HCT116 (cell line): ENCODE data around the gene SMARCAD1.

Source experiments
- EZH2 ChIP-seq: fragments of 200-600 bp; sonication (generic); IDR thresholded peaks from 2 replicates; pipeline ENCODE4 v1.6.1; 2017; ENCODE audit warnings: antibody characterized with exemption, mixed run types
- EZH2phosphoT487 ChIP-seq: fragments of 200-600 bp; IDR thresholded peaks from 2 replicates; pipeline ENCODE4 v1.6.1; 2018; ENCODE audit warnings: antibody characterized with exemption, borderline replicate concordance
- POLR2A ChIP-seq: IDR thresholded peaks from 2 replicates; pipeline ENCODE4 v1.7.0; 2011; ENCODE audit warnings: borderline replicate concordance; ENCODE audit not compliant: insufficient read depth, insufficient read length; ENCODE audit errors: extremely low read depth
- POLR2AphosphoS5 ChIP-seq: IDR thresholded peaks from 2 replicates; pipeline ENCODE4 v1.6.1; 2011; ENCODE audit warnings: mild to moderate bottlenecking, low read depth, low read length, moderate library complexity
- RAD21 ChIP-seq: IDR thresholded peaks from 2 replicates; pipeline ENCODE4 v1.6.1; 2012; ENCODE audit warnings: low read depth, mild to moderate bottlenecking
- SP1 ChIP-seq: IDR thresholded peaks from 2 replicates; pipeline ENCODE4 v1.6.1; 2012; ENCODE audit warnings: low read depth
- TCF7L2 ChIP-seq: IDR thresholded peaks from 2 replicates; pipeline ENCODE4 v1.7.0; 2011; ENCODE audit warnings: borderline replicate concordance, inconsistent platforms; ENCODE audit not compliant: insufficient read depth, insufficient read length; ENCODE audit errors: extremely low read depth
- TF ChIP-seq, protein P1 (sequence below), 3 experiments: fragments of 200-600 bp in 1 of 3; sonication (generic) in 1 of 3; IDR thresholded peaks in 2 of 3; conservative IDR thresholded peaks in 1 of 3; 2 replicates each; pipeline ENCODE4 v1.5.1; 2012 to 2017; ENCODE audit warnings: low read depth in 2 of 3, low read length in 2 of 3, antibody characterized with exemption in 1 of 3, borderline replicate concordance in 1 of 3, control low read depth in 1 of 3, mild to moderate bottlenecking in 1 of 3, mixed read lengths in 1 of 3, mixed run types in 1 of 3, moderate library complexity in 1 of 3; ENCODE audit not compliant: insufficient read depth in 1 of 3
- TF ChIP-seq, protein P2 (sequence below): IDR thresholded peaks from 2 replicates; pipeline ENCODE4 v1.6.1; 2012
- TF ChIP-seq, protein P3 (sequence below): IDR thresholded peaks from 2 replicates; pipeline ENCODE4 v1.6.1; 2011; ENCODE audit warnings: mild to moderate bottlenecking, low read length, moderate library complexity; ENCODE audit not compliant: insufficient replicate concordance; ENCODE audit errors: extremely low read depth
- TF ChIP-seq, protein P4 (sequence below): IDR thresholded peaks from 2 replicates; pipeline ENCODE4 v1.6.1; 2012; ENCODE audit warnings: low read depth

DNA sequence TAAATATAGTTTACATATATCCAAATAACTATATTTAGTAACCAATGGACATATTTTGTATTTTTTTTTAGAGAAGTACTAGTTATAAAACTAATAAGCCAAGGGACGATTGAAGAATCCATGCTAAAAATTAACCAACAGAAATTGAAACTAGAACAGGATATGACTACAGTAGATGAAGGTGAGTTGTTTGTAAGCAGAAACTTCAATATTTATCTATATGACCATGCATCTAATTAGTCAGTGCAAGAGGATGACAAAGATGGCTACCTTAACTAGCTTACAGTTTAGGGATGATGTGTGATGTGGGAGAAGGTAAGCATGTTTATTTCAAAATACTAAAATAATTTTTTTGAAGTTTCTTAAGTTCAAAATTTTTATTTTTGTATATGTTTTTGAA is 77.2 kb downstream of the SMARCAD1 start:
- TF ChIP-seq POLR2AphosphoS5 (no peak), EZH2phosphoT487 (no peak), POLR2A (no peak), EZH2 (no peak), RAD21 (no peak), TCF7L2 (no peak), SP1 (no peak)
- TF ChIP-seq, protein P1, sequence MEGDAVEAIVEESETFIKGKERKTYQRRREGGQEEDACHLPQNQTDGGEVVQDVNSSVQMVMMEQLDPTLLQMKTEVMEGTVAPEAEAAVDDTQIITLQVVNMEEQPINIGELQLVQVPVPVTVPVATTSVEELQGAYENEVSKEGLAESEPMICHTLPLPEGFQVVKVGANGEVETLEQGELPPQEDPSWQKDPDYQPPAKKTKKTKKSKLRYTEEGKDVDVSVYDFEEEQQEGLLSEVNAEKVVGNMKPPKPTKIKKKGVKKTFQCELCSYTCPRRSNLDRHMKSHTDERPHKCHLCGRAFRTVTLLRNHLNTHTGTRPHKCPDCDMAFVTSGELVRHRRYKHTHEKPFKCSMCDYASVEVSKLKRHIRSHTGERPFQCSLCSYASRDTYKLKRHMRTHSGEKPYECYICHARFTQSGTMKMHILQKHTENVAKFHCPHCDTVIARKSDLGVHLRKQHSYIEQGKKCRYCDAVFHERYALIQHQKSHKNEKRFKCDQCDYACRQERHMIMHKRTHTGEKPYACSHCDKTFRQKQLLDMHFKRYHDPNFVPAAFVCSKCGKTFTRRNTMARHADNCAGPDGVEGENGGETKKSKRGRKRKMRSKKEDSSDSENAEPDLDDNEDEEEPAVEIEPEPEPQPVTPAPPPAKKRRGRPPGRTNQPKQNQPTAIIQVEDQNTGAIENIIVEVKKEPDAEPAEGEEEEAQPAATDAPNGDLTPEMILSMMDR (IDR thresholded peaks at IDR 0.05 in 2 of 3, conservative IDR thresholded peaks at IDR 0.05 in 1 of 3; ENCODE audit: borderline replicate concordance in 1 of 3, insufficient read depth in 1 of 3, low read depth in 2 of 3, low read length in 2 of 3) = no peak
- TF ChIP-seq, protein P2, sequence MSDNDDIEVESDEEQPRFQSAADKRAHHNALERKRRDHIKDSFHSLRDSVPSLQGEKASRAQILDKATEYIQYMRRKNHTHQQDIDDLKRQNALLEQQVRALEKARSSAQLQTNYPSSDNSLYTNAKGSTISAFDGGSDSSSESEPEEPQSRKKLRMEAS = no peak
- TF ChIP-seq, protein P3, sequence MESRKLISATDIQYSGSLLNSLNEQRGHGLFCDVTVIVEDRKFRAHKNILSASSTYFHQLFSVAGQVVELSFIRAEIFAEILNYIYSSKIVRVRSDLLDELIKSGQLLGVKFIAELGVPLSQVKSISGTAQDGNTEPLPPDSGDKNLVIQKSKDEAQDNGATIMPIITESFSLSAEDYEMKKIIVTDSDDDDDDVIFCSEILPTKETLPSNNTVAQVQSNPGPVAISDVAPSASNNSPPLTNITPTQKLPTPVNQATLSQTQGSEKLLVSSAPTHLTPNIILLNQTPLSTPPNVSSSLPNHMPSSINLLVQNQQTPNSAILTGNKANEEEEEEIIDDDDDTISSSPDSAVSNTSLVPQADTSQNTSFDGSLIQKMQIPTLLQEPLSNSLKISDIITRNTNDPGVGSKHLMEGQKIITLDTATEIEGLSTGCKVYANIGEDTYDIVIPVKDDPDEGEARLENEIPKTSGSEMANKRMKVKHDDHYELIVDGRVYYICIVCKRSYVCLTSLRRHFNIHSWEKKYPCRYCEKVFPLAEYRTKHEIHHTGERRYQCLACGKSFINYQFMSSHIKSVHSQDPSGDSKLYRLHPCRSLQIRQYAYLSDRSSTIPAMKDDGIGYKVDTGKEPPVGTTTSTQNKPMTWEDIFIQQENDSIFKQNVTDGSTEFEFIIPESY = no peak
- TF ChIP-seq, protein P4, sequence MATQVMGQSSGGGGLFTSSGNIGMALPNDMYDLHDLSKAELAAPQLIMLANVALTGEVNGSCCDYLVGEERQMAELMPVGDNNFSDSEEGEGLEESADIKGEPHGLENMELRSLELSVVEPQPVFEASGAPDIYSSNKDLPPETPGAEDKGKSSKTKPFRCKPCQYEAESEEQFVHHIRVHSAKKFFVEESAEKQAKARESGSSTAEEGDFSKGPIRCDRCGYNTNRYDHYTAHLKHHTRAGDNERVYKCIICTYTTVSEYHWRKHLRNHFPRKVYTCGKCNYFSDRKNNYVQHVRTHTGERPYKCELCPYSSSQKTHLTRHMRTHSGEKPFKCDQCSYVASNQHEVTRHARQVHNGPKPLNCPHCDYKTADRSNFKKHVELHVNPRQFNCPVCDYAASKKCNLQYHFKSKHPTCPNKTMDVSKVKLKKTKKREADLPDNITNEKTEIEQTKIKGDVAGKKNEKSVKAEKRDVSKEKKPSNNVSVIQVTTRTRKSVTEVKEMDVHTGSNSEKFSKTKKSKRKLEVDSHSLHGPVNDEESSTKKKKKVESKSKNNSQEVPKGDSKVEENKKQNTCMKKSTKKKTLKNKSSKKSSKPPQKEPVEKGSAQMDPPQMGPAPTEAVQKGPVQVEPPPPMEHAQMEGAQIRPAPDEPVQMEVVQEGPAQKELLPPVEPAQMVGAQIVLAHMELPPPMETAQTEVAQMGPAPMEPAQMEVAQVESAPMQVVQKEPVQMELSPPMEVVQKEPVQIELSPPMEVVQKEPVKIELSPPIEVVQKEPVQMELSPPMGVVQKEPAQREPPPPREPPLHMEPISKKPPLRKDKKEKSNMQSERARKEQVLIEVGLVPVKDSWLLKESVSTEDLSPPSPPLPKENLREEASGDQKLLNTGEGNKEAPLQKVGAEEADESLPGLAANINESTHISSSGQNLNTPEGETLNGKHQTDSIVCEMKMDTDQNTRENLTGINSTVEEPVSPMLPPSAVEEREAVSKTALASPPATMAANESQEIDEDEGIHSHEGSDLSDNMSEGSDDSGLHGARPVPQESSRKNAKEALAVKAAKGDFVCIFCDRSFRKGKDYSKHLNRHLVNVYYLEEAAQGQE = no peak
